Measurements from ENCODE around the gene LRP5. TPM values are rescaled to one million over a fixed set of nuclear protein-coding genes. Genes with fewer than 3 reads are reported as not detected.

The LRP5 gene
- total and polyA plus RNA-seq, 9 of the 15 experiments (the other 6 are each of a cell fraction or from before 2014, with no cell fraction given) = 0.48 to 44.2 (median 13.5) TPM

GRCh38 chr11:68447015-68447801 lies 134.8 kb downstream of the LRP5 start (continued):
- TF ChIP-seq E2F4 (CRISPR knock-in tag; IDR thresholded peaks at IDR 0.05; ENCODE audit: low read depth) (0 out of 2 replicates have a peak, but pooled peaks have one; percentile 36), NCOA6 (IDR thresholded peaks at IDR 0.05) (no peak), CTCFL (IDR thresholded peaks at IDR 0.05; ENCODE audit: borderline replicate concordance, insufficient read depth, low read depth, low read length, poor library complexity, severe bottlenecking) (no peak), GABPB1 (CRISPR knock-in tag; IDR thresholded peaks at IDR 0.05) (no peak), PREB (CRISPR knock-in tag; IDR thresholded peaks at IDR 0.05) (no peak), ZNF3 (CRISPR knock-in tag; IDR thresholded peaks at IDR 0.05) (no peak), CBX2 (IDR thresholded peaks at IDR 0.05; ENCODE audit: insufficient read depth, low read length, poor library complexity, severe bottlenecking) (no peak), KLF10 (CRISPR knock-in tag; IDR thresholded peaks at IDR 0.05) (no peak), FOXP4 (CRISPR knock-in tag; IDR thresholded peaks at IDR 0.05; ENCODE audit: borderline replicate concordance) (no peak), EHMT2 (IDR thresholded peaks at IDR 0.05) (no peak), TGIF2 (CRISPR knock-in tag; IDR thresholded peaks at IDR 0.05) (no peak), ZNF511 (CRISPR knock-in tag; IDR thresholded peaks at IDR 0.05) (peak; percentile 15; the same call in 1 of the 2 replicates), GATAD2B (IDR thresholded peaks at IDR 0.05; ENCODE audit: borderline replicate concordance) (no peak), ZNF143 (CRISPR knock-in tag; IDR thresholded peaks at IDR 0.05) (no peak), PRPF4 (IDR thresholded peaks at IDR 0.05; ENCODE audit: insufficient read depth, low read depth, low read length, poor library complexity, severe bottlenecking) (no peak), RAD51 (IDR thresholded peaks at IDR 0.05; ENCODE audit: borderline replicate concordance, low read depth) (no peak), HNRNPH1 (optimal IDR thresholded peaks at IDR 0.05; ENCODE audit: low read depth, low read length) (no peak), SNAPC5 (CRISPR knock-in tag; IDR thresholded peaks at IDR 0.05) (no peak), ZNF780A (CRISPR knock-in tag; IDR thresholded peaks at IDR 0.05) (no peak)

Data from K562 (cell line).